ENCODE measurements around the gene ERC1.

ERC1 gene

DNA sequence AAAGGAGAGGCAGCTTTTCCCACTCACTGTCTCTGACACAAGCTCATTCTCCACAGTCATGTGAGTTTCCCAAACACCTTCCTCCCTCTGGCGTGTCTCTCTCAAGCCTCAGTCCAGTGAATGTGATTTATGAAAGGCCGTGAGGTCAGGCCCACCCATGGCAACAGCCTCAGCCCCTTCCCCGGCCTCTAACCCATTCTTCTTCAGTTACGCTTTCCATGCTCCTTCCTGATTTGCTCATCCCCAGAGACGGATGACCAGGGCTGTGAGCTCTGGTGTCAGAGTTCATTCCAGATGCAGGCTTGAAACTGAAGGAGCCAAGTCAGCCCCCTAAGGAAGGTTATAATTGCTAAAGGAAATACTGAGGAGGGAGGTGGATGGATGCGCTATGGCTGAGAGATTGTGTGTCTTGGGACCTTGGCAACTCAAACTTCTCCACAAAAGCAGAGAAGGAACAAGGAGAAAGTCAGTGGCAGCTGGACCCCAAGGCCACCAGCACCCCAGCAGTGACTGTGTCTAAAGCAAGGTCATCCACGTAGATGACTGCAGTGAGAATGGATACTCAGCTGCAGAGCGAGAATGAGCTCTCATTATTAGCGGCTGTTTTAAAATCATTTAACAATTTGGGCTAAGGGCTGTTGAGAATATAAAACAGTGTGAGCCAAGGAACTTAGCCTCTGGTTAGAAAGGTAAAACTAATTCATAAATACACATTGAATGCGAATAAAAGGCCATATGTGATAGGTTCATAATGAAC, 519.2 kb downstream of the ERC1 start:
- DNase-seq (ENCODE audit: low read depth in 2 of 2), result no peak

DNA sequence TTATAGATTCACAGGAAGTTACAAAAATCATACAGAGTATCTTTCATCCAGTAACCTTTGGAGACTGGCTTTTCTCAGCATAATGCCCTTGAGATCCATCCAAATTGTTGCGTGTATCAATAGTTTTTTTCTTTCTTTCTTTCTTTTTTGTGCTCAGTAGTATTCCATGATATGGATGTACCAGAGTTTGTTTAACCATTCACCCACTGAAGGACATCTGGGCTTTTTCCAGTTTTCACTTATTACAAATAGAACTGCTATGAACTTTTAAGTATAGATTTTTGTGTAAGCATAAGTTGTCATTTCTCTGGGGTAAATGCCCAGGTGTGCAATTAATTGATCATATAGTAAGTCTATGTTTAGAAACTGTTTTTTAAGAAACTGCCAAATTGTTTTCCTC, 524.0 kb downstream of the ERC1 start:
- DNase-seq (ENCODE audit: low read depth in 2 of 2), result no peak

DNA sequence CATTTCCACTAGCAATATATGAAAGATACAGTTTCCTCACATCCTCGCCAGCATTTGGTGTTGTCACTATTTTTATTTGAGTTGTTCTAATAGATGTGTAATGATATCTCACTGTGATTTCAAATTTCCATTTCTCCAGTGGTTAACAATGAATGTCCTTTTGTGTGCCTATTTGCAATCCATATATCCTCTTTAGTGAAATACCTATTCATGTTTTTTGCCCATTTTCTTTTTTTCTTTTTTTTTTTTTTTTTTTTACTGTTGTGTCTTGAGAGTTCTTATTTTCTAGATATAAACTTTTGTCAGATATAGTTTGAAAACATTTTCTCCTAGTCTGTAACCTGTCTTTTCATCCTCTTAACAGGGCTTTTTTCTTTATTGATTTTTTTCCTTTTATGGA, 524.4 kb downstream of the ERC1 start:
- DNase-seq (ENCODE audit: low read depth in 2 of 2), result no peak

DNA sequence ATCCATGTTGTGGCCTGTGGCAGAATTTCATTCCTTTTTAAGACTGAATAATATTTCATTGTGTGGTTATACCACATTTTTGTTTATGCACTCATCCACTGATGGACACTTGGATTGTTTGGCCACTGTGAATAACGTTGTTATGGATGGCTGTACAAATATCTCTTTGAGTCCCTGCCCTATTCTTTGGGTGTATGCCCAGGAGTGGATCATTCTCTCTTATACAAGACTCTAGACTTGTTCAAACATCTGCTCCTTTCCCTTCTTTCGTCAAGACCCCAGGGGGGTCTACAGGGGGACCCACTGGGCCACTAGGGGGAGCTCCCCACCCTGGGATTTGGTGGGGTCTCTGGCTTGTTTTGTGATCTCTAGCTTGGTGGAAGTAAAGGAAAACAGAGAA, 526.0 kb downstream of the ERC1 start:
- DNase-seq (ENCODE audit: low read depth in 2 of 2), result no peak

DNA sequence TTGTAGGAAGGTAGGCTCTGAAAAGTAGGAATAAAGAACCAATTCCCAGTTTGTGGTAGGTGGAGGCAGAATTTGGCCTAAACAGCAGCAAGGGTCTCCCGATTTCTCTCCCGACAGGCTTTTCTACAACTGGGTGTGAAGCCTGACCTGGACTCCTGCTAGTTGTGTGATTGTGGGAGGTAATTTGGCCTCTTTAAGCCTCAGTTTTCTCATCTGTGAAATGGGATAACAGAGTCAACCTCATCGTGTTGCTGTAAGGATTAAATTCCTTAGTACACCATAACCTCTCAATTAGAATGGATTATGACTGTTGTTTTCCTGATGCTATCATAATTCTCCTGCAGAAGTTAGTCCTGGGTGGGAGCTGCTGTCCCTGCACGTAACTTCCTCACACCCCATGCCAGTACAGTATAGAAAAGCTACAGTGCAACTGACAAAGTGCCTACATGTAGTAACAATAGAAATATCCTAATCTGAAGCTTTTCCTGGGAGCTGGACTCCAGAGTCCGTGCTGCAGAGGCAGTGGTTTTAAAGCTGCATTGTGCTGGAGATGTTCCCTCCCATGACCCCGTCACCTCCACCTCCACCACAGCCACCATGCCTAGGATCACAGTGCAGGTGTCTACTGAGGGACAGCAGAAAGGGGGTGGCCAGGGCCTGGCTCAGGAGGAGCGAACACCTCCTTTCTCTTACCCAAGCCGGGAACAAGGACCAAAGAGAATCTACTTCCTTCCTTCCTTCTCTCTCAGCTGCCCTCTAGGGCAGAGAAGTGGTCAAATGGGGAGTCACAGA, 526.9 kb downstream of the ERC1 start:
- no peak for DNase-seq (ENCODE audit: low read depth in 2 of 2)

DNA sequence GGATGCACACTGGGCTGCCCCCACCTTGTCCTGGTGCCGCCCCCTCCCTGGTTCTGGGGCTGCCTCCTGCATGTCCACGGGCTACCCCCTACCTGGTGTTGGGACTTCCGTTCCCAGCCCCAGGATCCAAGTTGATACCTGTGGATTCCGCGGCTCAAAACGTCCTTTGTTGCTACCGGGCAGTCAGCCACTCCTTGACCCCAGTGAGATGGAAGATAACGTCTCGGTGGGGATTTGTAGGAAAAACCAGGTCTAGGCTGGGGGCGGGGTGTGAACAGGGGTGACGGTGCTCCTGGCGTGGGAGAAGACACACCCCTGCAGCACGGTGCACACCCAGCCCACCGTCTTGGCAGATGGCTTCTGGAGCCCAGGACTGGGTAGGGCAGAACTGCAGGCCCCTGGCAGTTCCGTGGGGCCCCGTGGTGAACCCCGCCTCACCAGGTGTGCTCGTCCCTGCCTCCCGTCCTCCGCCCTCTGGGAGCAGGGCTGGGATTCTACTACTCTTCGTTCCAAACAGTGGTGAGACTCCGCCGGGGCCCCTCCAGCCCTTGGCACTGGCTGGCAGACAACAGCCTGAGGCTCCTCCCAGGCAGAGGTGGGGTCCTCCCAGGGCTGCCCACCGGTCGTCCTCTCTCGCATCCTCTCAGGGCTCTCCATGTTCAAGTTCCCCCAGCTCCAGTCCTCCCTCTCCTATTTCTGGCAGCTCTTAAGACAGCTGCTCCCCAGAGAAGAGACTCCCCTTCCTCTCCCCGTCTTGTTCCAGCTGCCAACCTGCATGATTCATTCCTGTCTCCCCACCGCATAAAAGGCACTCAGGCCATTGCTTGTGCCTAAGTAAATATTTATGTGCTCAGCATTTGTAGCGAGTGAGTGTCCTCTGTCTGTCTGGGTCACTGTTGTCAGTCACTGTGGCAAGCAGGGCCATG, 527.8 kb downstream of the ERC1 start:
- DNase-seq (ENCODE audit: low read depth in 2 of 2), result no peak

DNA sequence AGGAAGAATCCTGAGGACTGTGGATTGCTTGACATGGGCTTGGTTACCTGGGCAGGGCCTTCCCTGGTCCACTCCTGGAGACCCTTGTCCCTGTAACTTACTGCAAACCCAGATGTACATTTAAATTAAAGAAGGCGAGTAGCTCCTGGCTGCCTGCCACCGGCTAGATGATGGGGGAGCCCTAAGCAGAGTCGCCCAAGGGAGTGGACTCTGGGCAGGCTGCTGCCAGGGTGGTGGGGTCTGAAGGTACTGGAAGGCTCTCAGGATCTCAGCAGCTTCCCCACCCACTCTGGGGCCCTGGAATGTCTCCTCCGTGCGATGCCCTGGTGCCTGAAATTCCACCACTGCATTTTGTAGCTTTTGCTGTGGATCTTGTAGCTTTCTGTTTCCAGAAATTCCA, 528.6 kb downstream of the ERC1 start:
- DNase-seq (ENCODE audit: low read depth in 2 of 2), result no peak

DNA sequence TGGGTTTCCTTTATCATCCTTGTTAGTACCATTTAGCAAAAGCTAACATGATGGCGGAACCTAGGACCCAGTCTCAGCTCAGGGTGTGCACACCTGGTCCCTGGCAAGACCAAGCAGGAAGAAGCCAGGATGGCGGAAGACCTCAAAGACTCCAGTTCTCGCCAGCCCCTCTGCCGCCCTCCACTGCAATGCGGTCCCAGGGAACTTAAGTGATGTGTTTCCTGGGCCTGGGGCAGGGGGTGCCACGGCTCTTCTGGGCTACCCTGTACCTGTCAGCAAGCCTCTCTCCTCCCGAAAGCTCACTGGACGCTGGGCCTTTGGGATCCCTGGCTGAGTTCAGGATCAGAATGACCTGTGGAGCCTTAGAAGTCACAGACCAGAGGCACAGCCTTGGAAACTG, 532.0 kb downstream of the ERC1 start:
- DNase-seq (ENCODE audit: low read depth in 2 of 2), result no peak

DNA sequence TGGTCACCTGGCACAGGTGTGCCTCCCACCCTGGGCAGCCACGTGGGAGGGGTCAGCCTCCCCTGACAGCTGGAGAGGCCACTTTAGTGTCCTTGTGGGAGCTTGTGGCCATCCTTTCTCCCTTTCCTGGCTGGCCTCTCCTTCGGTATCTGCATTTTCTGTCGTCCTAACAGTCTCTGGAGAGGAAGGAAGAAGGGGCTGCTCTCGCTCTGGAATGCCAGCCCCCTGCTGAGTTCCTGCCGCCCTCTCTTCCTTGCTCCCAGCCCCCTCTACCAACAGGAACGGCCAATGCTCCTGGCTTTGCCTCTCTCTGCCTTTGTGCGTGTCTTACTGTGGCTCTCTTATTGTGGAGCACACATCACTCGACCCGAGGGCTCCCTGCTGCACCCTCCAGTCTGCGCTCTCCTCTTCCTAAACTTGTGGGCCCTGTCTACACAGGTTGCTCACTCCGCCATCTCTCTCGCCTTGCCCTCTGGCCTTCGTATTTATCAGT, 532.6 kb downstream of the ERC1 start:
- DNase-seq (ENCODE audit: low read depth in 2 of 2), result no peak

DNA sequence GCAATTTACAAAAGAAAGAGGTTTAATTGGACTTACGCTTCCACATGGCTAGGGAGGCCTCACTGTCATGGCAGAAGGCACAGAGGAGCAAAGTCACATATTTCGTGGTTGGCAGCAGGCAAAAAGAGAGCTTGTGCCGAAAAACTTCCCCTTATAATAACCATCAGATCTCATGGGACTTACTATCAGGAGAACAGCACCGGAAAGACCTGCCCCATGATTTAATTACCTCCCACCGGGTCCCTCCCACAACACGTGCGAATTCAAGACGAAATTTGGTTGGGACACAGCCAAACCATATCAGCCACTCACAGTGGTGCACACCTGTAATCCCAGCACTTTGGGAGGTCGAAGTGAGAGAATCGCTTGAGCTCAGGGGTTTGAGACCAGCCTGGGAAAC, 534.8 kb downstream of the ERC1 start:
- no peak for DNase-seq (ENCODE audit: low read depth in 2 of 2)

DNA sequence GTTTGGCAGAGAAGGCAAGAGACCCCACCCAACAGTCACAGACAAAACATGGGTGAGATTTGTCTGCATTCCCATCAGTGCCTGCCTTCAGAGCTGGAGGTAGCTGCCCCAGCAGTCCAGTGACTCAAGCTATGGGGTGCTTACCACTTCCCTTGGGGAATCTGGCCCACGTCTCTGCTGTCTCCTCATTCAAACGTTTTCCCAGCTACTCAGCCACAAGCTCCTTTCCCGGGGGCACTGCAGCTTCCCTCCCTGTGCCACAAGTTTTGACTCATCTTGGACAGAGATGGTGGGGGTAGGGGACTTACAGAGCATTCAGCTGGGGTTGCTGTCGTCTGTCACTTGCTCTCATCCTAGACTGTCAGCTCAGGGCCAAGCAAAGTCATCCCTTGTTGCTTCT, 536.8 kb downstream of the ERC1 start:
- no peak for DNase-seq (ENCODE audit: low read depth in 2 of 2)

DNA sequence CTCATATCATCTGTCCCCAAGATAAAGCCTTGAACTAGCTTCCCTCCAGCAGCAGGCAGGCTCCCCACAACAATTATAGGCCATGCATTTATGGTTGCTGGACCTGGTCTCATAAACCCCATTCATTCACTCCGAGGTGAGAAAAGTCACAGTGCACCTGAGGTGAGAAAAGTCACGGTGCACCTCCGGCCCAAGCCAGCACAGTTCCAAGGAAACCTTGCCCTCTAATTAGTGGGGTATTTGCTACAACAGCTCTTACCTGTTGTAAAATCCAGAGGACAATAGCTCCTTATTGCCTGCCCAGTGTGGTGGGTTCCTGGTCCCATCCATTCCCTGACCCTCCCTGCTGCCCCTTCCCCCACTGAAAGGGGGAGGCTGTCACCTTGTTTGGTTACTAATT, 537.8 kb downstream of the ERC1 start:
- no peak for DNase-seq (ENCODE audit: low read depth in 2 of 2)

DNA sequence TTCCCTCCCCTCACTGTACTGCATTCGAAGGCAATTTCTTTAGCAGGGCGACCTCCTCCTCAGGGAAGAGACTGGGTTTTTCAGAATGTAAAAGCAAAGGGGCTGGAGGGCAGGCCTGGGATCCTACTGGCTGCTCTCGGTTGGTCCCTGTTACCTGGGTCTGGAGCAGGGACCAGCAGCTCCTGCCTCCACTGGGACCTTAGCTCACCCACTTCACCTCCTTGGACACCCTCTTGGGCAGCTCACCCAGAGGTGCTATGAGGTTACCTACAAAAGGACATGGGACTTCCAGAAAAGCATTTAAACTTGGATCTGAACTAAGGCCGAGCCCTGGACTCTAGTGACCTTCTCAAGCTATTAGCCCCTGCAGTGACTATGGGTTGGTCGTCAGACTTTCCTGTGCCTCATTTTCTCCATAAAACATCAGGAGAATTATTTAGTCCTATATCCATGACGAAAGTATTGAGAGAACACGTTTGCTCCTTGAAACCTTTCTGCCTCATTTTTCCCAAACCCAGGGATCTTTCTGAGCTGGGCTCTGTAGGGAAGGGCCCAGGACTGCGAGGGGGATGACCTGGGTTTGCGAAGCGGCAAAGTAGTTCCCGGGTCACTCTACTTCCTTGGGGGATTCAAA, 538.3 kb downstream of the ERC1 start:
- no peak for DNase-seq (ENCODE audit: low read depth in 2 of 2)

DNA sequence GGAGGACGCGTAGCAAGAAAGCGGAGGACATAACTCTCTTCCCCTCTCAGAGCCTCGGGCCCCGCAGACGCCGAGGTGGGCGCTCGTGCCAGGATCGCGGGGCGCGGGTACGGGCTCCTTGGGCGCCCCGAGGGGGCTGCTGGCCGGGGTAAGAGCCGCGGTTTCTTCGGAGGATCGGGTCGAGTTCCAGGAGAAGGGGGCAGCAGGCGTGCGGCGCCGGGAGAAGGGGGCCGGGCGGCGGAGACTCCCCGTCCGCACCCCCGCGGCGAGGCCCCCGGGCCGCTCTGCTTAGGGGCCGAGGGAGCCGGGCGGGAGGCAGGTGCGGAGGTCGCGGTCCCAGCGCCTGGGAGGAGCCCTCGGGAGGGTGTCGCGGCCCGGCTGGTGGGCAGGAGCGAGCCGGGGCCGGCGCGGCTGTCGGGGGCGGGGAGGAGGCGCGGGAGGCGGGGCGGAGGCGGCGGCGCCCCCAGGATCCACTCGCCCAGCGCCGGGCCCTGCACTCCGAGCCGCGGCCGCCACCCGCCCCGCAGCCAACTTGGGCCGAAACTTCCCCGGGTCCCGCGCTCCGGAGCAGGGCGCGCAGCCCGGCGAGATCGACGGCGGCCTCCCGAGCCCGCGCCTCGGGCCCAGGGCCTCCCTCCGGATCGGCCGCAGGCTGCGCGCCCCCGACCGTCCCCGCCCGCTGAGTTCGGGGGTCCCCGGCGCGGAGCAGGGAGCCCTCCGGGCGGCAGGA, 539.0 kb downstream of the ERC1 start:
- DNase-seq (ENCODE audit: low read depth in 2 of 2), result no peak

DNA sequence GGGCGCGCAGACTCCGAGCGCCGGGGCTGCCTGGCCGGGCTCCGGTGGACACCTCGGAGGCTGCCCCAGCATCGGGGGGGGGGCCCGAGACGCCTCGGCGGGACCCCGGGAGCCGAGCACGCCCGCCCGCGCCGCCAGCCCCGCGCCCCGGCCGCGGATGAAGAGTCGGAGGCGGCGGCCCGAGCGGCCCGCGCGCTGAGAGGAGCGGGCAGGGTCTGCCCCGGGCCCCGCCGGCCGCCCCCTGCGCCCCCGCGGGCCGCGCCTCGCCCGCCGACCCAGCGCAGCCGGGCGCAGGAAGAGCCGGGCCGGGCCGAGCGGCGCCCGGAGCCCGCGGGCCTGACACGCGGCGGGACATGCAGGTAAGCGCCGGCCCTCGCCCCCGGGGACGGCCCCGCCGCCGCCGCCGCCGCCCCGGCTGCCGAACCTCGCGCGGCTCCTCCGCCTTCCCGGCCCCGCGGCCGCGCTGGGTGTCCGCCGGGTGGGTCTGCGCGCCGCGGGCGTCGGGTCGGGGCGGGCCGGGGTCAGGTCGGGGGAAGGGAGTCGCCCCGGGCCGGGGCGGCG, 539.6 kb downstream of the ERC1 start:
- no peak for DNase-seq (ENCODE audit: low read depth in 2 of 2)

DNA sequence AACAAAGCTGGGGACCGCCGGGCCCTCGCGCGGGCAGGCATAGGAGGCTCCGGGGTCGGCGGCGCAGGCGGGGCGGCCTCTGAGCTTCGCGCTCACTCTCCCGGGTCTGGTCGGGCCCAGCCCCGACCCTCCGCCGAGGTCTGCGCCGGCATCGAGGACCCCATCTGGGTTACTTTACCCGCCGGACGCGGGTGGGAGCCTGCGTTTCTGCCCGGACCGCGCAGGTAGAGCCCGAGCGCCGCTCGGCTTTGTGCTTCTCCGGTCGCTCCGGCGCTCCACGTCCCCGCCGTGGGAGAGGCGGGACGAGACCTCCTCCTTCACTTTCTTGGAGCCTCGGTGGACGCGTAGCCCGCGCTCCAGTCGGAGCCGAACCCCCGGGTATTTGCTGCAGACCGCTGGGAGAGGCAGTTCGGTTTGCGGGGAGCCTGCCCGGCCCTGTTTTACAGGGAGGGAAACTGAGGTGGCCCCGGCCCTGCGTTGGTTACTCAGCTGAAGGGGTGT, 540.2 kb downstream of the ERC1 start:
- DNase-seq (ENCODE audit: low read depth in 2 of 2), result no peak

DNA sequence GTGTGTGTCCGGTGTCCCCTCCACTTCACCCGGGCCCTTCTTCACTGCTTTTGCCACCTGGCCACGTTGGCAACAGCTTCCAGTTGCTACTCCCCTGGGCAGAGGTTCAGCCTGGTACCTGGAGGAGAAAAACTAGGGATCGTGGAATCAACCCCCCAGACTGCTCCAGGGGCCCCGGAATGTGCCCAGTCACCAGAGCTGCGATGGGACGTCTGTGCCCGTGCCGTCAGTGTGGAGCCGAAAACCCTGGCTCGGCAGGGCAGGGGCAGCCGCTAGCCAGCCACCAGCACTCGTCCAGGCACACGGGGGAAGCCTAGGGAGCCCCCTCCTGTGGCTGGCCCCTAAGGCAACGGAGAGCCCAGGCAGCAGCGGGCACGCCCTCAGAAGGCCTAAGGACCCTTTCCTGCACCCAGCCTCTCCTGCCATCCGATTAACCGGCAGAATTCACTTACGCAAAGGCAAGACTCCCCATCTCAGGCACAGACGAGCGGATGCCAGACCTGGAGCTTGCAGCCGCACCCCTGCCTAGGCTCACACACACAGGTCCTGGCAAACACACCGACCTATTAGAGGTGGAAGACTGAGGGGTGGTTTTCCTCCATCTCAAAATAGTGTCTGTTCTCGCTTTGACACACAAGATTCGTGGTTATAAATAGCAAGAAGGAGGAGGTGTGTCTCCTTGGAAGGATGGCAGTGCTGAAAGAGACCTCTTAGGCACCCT, 540.8 kb downstream of the ERC1 start:
- no peak for DNase-seq (ENCODE audit: low read depth in 2 of 2)

DNA sequence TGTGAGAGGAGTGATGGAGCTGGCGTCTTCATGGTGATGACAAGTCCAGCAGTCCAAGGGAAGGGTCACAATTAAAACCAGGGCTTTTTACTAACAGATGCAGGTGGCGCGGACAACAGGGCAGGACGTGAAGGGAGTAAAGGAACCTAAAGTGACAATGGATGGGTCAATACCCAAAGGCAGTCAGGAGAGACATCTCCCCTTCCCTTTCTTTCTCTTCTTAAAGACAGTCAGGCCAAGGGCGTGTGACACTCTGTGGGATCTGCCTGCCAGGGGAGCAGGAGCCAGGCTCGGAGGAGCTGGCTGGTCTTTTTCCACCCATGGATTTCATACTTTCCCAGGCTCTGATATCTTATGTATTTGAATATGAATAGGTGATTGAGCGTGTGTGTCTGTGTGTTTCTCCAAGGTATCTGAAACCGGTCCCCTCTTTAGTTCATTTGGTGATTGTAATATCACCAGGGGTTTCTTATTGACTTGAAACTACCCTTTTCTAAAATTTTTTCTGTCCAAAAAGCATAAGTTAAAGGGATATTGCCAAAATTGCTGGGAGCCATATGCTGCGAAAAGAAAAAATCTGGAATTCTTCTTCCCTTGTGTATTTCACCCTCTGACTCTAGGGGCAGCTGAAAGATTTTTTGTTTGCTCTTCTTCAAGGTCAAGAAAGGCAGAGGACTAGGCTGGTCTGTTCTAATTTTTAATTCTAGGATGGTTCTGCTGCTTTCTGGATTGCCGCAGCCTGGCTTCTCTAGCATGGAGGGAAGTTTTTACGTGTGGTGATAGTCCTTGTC, 541.5 kb downstream of the ERC1 start:
- no peak for DNase-seq (ENCODE audit: low read depth in 2 of 2)

DNA sequence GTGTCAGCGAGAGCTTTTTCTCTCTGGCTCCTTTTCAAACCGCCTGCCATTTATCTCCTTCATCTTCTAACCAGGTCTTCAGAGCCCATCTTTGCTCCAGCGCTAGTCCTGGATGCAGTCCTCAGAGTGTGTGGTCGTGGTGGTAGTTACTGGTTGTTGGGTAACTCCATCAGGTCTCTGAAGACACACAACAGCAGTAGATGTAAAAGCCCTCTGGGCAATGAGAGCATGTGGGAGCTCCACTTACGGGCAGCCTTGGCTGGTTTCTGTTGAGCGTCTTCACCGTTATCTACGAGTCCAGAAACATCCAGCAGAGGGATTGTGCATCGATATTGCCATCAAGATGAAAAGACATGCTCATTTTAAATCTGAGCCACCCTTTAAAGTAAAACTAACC, 542.2 kb downstream of the ERC1 start:
- DNase-seq (ENCODE audit: low read depth in 2 of 2), result no peak

Measured in stimulated activated CD8-positive, alpha-beta memory T cell treated with anti-CD3 and anti-CD28 coated beads, Interleukin-7, amount 100 ng/mL, for 1 hour (primary cell).